Prostate gland (tissue), 2 donors: ENCODE results near the gene FXYD6.

Experiments
- POLR2A ChIP-seq: fragments of 450-650 bp; IDR thresholded peaks from one replicate; pipeline ENCODE4 v1.6.1; 2016; ENCODE audit warnings: antibody characterized with exemption, mild to moderate bottlenecking
- POLR2AphosphoS5 ChIP-seq: sonication (generic); formaldehyde crosslinking; IDR thresholded peaks from one replicate; pipeline ENCODE4 v1.6.1; 2017; ENCODE audit warnings: antibody characterized with exemption
- TF ChIP-seq, protein P1 (sequence below), 4 experiments: fragments of 200-600 bp in 2 of 4; fragments of 450-650 bp in 2 of 4; sonication (generic) in 2 of 4; IDR thresholded peaks; 1 replicate in 3 of 4; 2 replicates in 1 of 4; pipeline ENCODE4 v1.5.1; 2016 to 2019; ENCODE audit warnings: antibody characterized with exemption in 4 of 4, mild to moderate bottlenecking in 2 of 4, moderate library complexity in 2 of 4

DNA sequence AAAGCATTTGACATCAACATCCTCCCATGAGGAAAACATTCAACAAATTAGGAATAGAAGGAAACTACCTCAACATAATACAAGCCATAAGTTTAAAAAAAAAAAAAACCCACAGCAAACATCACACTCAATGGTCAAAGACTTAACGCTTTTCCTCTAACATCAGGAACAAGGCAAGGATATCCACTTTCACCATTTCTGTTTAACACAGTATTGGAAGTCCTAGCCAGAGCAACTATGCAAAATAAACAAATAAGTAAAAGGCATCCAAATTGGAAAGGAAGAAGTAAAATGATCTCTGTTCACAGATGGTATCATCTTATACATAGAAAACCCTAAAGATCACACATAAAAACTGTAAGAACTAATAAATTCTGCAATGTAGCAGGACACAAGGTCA lies 13.1 kb downstream of the FXYD6 start:
- no peak for TF ChIP-seq POLR2A
- TF ChIP-seq, protein P1, sequence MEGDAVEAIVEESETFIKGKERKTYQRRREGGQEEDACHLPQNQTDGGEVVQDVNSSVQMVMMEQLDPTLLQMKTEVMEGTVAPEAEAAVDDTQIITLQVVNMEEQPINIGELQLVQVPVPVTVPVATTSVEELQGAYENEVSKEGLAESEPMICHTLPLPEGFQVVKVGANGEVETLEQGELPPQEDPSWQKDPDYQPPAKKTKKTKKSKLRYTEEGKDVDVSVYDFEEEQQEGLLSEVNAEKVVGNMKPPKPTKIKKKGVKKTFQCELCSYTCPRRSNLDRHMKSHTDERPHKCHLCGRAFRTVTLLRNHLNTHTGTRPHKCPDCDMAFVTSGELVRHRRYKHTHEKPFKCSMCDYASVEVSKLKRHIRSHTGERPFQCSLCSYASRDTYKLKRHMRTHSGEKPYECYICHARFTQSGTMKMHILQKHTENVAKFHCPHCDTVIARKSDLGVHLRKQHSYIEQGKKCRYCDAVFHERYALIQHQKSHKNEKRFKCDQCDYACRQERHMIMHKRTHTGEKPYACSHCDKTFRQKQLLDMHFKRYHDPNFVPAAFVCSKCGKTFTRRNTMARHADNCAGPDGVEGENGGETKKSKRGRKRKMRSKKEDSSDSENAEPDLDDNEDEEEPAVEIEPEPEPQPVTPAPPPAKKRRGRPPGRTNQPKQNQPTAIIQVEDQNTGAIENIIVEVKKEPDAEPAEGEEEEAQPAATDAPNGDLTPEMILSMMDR (IDR thresholded peaks at IDR 0.05): no peak
- no peak for TF ChIP-seq POLR2AphosphoS5
